AG20443 (cell line): ENCODE results near the gene PAMR1.
A peak's percentile ranks its signal among the peaks of the same experiment; 100 is the strongest.

Source experiments
- DNase-seq: peaks from one replicate; pipeline ENCODE4 v3.0.0; 2012; ENCODE audit warnings: low spot score, mixed read lengths

PAMR1 gene

GRCh38 chr11:35500744-35501143 lies 24.7 kb downstream of the PAMR1 start:
- no peak for DNase-seq

GRCh38 chr11:35496416-35496815 lies 29.0 kb downstream of the PAMR1 start:
- DNase-seq = no peak

- DNase-seq = no peak
These were observed 30.4 kb downstream of the PAMR1 start for GRCh38 chr11:35494957-35495490.

- DNase-seq = peak; percentile 85
These were observed 34.1 kb downstream of the PAMR1 start for GRCh38 chr11:35491231-35491871.

GRCh38 chr11:35488117-35488516 lies 37.3 kb downstream of the PAMR1 start:
- DNase-seq = no peak

GRCh38 chr11:35487532-35488078 lies 37.8 kb downstream of the PAMR1 start:
- DNase-seq = peak; percentile 39

- DNase-seq = no peak
These were observed 38.5 kb downstream of the PAMR1 start for GRCh38 chr11:35486934-35487333.

GRCh38 chr11:35486446-35486845 lies 39.0 kb downstream of the PAMR1 start:
- no peak for DNase-seq

- DNase-seq = peak; percentile 79
These were observed 39.6 kb downstream of the PAMR1 start for GRCh38 chr11:35485656-35486322.

GRCh38 chr11:35484435-35484834 lies 41.0 kb downstream of the PAMR1 start:
- peak; percentile 28 for DNase-seq

- peak; percentile 55 for DNase-seq
These were observed 42.1 kb downstream of the PAMR1 start for GRCh38 chr11:35483131-35483820.

GRCh38 chr11:35479731-35480130 lies 45.7 kb downstream of the PAMR1 start:
- DNase-seq = no peak

GRCh38 chr11:35478471-35479091 lies 46.8 kb downstream of the PAMR1 start:
- no peak for DNase-seq

GRCh38 chr11:35477901-35478300 lies 47.5 kb downstream of the PAMR1 start:
- no peak for DNase-seq

GRCh38 chr11:35474688-35475087 lies 50.7 kb downstream of the PAMR1 start:
- DNase-seq = no peak

- no peak for DNase-seq
These were observed 51.5 kb downstream of the PAMR1 start for GRCh38 chr11:35473795-35474374.

- no peak for DNase-seq
These were observed 54.8 kb downstream of the PAMR1 start for GRCh38 chr11:35470616-35471015.

- no peak for DNase-seq
These were observed 59.4 kb downstream of the PAMR1 start for GRCh38 chr11:35466058-35466457.

- no peak for DNase-seq
These were observed 61.1 kb downstream of the PAMR1 start for GRCh38 chr11:35464308-35464707.

- DNase-seq = no peak
These were observed 62.1 kb downstream of the PAMR1 start for GRCh38 chr11:35463331-35463751.

GRCh38 chr11:35461917-35462538 lies 63.4 kb downstream of the PAMR1 start:
- DNase-seq = no peak
